Activated CD4-positive, alpha-beta memory T cell treated with anti-CD3 and anti-CD28 coated beads, Interleukin-2, amount 10 ng/mL, durations not matched to agents 7 days and 5 days (primary cell): ENCODE data around the gene NUTM2E. TPM values are rescaled to one million over a fixed set of nuclear protein-coding genes. Genes with fewer than 3 reads are reported as not detected.
A peak's percentile ranks its signal among the peaks of the same experiment; 100 is the strongest.
"Not testable (repeated sequence)": the region's sequence is repeated elsewhere in the genome, so short reads cannot be mapped to it uniquely, and the experiment has no call there.

Experiments
- CTCF ChIA-PET: fragments of 350-600 bp; sonication (Branson Sonifier 250); formaldehyde crosslinking; loops from one replicate; lab custom pipeline; 2021; ENCODE audit warnings: antibody characterized with exemption, inconsistent platforms; lab: Charles Lee
- POLR2A ChIA-PET: fragments of 350-600 bp; sonication (Branson Sonifier 250); formaldehyde crosslinking; loops from one replicate; lab custom pipeline; 2021; ENCODE audit warnings: antibody characterized with exemption; lab: Charles Lee
- DNase-seq: peaks from one replicate; pipeline ENCODE4 v3.0.0-alpha.2; 2020
- H3K27ac Mint-ChIP-seq: one replicate; pipeline ENCODE4 v1.8.0; 2021; ENCODE audit warnings: mild to moderate bottlenecking, mixed read lengths
- H3K27me3 Mint-ChIP-seq: one replicate; pipeline ENCODE4 v1.8.0; 2021; ENCODE audit warnings: mixed read lengths
- H3K36me3 Mint-ChIP-seq: one replicate; pipeline ENCODE4 v1.8.0; 2021; ENCODE audit warnings: low read depth, mixed read lengths
- H3K4me1 Mint-ChIP-seq: one replicate; pipeline ENCODE4 v1.8.0; 2021; ENCODE audit warnings: mixed read lengths
- H3K4me3 Mint-ChIP-seq: one replicate; pipeline ENCODE4 v1.8.0; 2021; ENCODE audit warnings: mild to moderate bottlenecking, mixed read lengths
- H3K9me3 Mint-ChIP-seq: one replicate; pipeline ENCODE4 v1.8.0; 2021; ENCODE audit warnings: mixed read lengths
- total RNA-seq, 2 experiments: library from RNA; stranded (reverse); gene quantifications; one replicate each; pipeline ENCODE4 v1.2.3, GENCODE V29; 2021

NUTM2E gene
- total RNA-seq, 2 experiments from 2014 or later, result 0.18 TPM

DNA sequence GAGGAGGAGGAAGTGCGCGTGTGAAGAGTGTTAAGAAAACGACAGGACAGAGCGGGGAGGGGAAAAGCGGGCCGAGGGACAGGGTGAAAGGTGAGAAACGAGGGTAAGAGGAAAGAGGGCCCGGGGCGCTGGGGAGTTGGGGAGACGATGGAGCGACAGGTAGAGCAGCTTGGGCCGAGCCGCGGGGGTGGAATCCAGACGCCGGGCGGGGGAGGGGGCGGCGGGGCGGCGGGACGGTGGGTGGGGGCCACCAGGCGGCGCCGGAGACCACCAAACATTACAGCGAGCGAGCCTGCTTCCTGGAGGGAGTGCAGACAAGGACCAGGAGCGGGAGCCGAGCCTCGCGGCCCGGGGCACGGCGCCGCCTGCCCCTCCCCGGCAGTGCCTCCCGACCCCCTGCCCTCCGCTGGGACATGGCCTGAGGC lies 940 bp upstream of the NUTM2E start:
- DNase-seq, POLR2A ChIA-PET, H3K27me3 Mint-ChIP-seq, CTCF ChIA-PET, H3K9me3 Mint-ChIP-seq, H3K36me3 Mint-ChIP-seq: not testable (repeated sequence)
- H3K27ac Mint-ChIP-seq, result peak overlapping the region; percentile 66
- H3K4me3 Mint-ChIP-seq, result peak overlapping the region; percentile 92
- H3K4me1 Mint-ChIP-seq, result peaks cover 30% of the 10 kb centered on the region

DNA sequence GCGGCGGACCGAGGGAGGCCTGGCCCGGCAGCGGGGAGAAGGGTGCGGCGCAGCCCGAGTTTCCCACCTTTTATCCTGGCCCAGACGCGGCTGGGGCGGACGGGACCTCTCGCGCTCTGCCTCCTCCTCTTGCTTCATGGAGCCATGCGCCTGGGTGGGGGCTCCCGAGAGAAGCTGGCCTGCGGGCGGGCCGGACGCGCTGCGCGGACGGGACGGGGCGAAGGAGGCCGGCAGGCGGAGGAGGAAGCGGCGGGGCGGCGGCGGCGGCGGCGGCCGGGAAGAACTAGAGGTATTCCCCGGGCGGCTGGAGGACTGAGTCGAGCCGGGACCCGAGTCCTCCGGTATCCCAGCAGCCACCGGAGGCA lies 426 bp upstream of the NUTM2E start:
- DNase-seq, H3K9me3 Mint-ChIP-seq, CTCF ChIA-PET, POLR2A ChIA-PET, H3K27me3 Mint-ChIP-seq, H3K36me3 Mint-ChIP-seq: not testable (repeated sequence)
- H3K4me1 Mint-ChIP-seq, result peaks cover 30% of the 10 kb centered on the region
- H3K27ac Mint-ChIP-seq, result peak overlapping the region; percentile 84
- peak overlapping the region; percentile 78 for H3K4me3 Mint-ChIP-seq

DNA sequence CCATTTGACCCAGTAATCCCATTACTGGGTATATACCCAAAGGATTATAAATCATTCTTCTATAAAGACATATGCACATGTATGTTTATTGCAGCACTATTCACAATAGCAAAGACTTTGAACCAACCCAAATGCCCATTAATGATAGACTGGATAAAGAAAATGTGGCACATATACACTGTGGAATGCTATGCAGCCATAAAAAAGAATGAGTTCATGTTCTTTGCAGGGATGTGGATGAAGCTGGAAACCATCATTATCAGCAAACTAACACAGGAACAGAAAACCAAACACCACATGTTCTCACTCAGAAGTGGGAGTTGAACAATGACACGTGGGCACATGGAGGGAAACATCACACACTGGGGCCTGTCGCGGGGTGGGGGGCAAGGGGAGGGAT lies 7.3 kb downstream of the NUTM2E start:
- CTCF ChIA-PET, H3K27me3 Mint-ChIP-seq, H3K27ac Mint-ChIP-seq, H3K4me1 Mint-ChIP-seq, H3K9me3 Mint-ChIP-seq, H3K4me3 Mint-ChIP-seq, H3K36me3 Mint-ChIP-seq, POLR2A ChIA-PET, DNase-seq: not testable (repeated sequence)

DNA sequence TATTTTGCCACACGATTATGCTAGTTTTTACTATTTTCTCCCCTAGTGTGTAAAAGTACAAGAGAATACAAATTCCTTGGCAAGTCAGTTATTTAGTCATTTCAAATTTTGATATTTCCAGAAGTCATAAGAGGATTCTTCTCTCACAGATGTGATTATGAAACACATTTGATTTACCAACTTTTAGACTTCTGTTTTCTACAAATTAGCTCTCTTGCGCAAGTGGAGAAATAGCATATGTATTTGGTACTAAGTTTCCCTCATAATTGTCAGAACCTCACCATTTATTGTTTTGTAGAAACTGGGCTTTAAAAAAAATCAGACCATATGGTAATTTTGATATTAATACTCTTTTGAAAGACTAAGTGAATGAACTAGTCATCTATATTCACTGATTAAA lies 9.4 kb downstream of the NUTM2E start:
- POLR2A ChIA-PET, DNase-seq, H3K27ac Mint-ChIP-seq, CTCF ChIA-PET, H3K36me3 Mint-ChIP-seq, H3K4me3 Mint-ChIP-seq, H3K9me3 Mint-ChIP-seq, H3K27me3 Mint-ChIP-seq, H3K4me1 Mint-ChIP-seq: not testable (repeated sequence)

DNA sequence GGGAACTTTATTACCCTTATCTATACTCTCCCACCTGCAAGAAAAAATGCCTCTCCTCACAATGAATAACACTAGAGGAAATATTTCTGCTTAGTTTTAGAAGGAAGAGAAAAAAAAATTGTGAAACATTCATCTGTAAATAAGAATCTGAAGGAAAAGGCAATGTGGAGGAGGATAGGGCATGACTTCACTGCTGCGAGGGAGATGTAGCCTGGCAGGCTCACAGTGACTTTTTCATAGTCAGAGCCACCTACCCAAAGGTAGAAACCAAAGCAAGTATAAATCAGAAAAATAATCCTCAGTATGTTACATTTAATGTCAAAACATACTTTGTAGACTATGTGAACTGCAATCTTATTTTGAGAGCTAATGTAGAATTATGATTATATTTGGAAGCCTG lies 10.4 kb downstream of the NUTM2E start:
- POLR2A ChIA-PET, H3K36me3 Mint-ChIP-seq, H3K9me3 Mint-ChIP-seq, CTCF ChIA-PET, H3K27ac Mint-ChIP-seq, H3K4me3 Mint-ChIP-seq, DNase-seq, H3K27me3 Mint-ChIP-seq, H3K4me1 Mint-ChIP-seq: not testable (repeated sequence)

DNA sequence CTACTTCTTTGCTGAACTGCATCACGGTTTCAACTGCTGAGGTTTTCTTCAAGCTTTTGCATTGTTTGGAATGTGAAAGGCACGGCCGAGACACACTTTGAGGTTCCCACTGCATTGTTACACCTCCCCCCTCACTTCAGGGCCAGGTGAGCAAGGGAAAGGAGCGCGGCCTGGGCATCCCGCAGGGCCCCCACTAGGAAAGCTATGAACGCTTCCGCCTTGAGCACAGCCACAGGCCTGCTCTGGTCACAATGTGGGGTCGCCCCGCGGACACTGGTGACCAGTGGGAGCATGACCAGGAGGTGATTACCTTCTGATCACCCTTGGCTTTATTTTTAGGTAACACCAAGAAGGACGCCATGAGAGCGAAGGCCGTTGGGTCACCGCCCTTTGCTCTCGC lies 11.9 kb downstream of the NUTM2E start:
- POLR2A ChIA-PET, H3K36me3 Mint-ChIP-seq, H3K4me3 Mint-ChIP-seq, H3K27me3 Mint-ChIP-seq, H3K4me1 Mint-ChIP-seq, H3K9me3 Mint-ChIP-seq, H3K27ac Mint-ChIP-seq, CTCF ChIA-PET, DNase-seq: not testable (repeated sequence)

DNA sequence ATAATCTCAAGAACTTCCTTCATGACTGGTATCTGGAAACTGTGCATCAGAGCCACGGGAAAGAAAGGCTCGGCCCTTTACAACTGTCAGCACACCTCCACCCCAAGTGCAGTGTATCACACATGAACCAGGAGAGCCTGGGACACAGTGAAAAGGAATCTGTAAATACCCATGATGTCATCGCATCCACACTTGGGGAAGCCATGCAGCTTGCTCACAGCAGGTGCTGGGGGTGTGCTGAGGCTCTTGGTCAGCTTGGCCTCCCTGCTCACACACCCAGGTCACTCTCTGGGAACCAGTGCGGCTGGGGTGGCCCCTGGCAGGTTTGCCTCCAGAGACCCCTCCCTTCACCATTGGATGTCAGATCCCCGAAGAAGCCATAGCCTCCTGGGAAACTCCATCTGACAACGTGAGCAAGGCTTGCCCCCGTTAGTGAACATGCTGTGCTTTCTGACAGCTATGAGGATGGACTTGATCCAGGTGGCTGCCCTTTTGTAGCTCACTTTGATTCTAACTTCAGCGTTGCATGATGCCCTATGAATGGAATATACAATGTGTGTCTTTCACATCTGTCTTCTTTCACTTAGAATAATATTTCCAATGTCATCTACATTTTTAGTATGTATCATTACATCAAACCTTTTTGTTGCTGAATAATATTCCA lies 26.8 kb downstream of the NUTM2E start:
- H3K27me3 Mint-ChIP-seq, H3K4me3 Mint-ChIP-seq, H3K4me1 Mint-ChIP-seq, H3K9me3 Mint-ChIP-seq, POLR2A ChIA-PET, DNase-seq, CTCF ChIA-PET, H3K27ac Mint-ChIP-seq, H3K36me3 Mint-ChIP-seq: not testable (repeated sequence)

DNA sequence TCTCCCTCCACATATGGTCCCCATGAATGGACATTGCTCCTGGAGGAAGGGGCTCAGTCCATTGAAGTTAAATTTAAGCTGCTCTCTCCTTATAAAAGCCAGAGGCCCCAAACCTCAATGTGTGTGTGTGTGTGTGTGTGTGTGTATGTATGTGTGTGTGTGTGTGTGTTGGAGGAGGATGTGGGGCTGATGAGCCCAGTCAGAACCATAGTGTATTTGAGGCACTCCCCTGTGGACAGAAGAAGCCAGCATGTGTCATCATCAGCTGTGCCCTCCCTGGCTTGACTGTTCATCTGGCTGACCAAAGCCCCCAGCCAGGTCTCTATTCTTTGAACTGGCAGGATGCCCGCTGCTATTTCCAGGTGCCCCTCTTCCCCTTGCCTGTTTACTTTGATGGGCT lies 35.7 kb downstream of the NUTM2E start:
- H3K4me1 Mint-ChIP-seq, H3K27me3 Mint-ChIP-seq, H3K27ac Mint-ChIP-seq, H3K9me3 Mint-ChIP-seq, DNase-seq, POLR2A ChIA-PET, H3K4me3 Mint-ChIP-seq, CTCF ChIA-PET, H3K36me3 Mint-ChIP-seq: not testable (repeated sequence)

DNA sequence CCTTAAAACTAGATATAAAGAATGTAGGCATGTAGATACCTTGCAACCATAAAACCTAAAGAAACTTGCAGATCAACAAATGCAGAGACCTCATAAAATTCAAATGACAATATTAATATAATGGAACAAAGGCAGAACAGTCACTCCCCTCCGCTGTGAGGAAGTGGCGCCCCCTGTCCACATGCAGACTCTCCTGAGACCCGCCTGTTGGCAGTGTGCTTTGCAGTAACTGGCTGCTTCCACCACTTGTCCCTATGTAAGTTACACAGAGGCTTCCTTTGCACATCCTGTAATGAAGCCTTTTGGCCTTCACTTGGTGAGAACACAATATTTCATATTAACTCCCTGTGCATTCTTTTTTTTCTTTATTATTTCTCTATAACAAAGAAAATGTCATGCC lies 36.3 kb downstream of the NUTM2E start:
- H3K36me3 Mint-ChIP-seq, DNase-seq, POLR2A ChIA-PET, H3K4me3 Mint-ChIP-seq, H3K9me3 Mint-ChIP-seq, H3K27me3 Mint-ChIP-seq, CTCF ChIA-PET, H3K27ac Mint-ChIP-seq, H3K4me1 Mint-ChIP-seq: not testable (repeated sequence)

DNA sequence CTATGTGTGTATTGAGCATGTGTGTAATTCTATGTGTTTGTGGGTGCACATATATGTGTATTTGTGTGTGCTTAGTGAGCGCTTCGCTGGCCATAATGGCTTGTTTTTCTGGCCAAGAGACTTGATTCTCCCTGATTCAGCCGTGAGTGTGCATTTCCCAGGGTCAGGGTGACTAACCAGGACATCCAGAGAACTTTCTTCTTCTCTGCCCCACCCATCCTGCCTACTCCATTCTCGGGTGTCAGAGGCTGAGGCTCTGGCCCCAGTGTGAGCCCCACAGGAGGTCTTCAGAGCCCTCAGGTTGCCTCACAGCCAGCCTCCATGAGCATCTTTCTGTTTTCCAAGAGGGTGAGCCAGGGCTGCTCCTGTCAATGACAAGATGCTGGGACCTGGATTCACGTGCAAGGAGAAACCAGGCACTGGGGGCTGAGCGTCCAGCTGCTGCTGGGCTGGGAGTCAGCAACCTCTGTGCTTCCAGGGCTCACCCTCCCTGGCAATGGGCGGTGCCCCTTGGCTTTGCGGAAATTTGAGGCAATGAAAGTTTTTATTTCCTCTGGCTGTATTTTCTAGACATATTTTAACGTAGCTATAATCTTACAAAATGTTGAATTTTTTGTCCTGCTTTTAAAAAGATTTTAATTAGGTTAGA lies 40.5 kb downstream of the NUTM2E start:
- H3K27me3 Mint-ChIP-seq, H3K9me3 Mint-ChIP-seq, H3K36me3 Mint-ChIP-seq, H3K4me3 Mint-ChIP-seq, POLR2A ChIA-PET, CTCF ChIA-PET, H3K27ac Mint-ChIP-seq, H3K4me1 Mint-ChIP-seq, DNase-seq: not testable (repeated sequence)

DNA sequence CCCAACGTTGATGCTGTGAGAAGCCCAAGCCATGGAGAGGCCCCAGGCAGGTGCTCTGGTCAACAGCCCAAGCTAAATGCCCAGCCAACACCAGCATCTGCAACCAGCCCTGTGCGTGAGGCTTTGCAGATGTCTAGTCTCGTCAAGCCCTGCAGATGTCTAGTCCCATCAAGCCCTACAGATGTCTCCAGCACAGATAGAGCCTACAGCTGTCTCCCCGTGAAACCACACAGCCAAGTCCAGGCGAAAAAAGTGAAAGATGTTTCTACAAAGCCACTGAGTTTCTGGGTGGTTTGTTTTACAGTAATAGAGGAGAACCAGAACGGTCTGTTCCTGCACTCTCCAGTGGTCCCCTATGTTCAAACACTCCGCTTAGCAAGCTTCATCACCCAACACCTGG lies 41.5 kb downstream of the NUTM2E start:
- H3K27ac Mint-ChIP-seq, H3K4me1 Mint-ChIP-seq, CTCF ChIA-PET, H3K4me3 Mint-ChIP-seq, DNase-seq, H3K27me3 Mint-ChIP-seq, H3K9me3 Mint-ChIP-seq, POLR2A ChIA-PET, H3K36me3 Mint-ChIP-seq: not testable (repeated sequence)

DNA sequence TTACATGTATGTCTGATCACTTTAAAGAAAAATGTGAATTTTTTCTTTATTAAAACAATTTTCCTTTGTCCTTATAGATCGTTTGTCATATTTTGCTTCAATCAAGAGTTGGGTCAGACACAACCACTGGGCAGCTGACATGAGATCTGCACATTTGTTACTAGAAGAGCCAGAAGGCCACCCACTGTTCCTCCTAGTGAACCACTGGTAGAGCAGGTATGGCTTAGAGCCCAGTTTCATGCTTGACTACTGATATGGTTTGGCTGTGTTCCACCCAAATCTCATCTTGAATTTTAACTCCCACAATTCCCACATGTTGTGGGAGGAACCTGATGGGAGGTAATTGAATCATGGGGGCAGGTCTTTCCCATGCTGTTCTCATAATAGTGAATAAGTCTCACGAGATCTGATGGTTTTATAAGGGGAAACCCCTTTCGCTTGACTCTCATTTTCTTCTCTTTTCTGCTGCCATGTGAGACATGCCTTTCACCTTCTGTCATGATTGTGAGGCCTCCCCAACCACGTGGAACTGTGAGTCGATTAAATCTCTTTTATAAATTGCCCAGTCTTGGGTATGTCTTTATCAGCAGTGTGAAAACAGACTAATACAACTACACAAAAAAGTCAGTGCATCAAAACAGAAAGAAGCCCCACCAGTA lies 43.0 kb downstream of the NUTM2E start:
- H3K9me3 Mint-ChIP-seq, POLR2A ChIA-PET, DNase-seq, H3K27me3 Mint-ChIP-seq, H3K4me3 Mint-ChIP-seq, H3K27ac Mint-ChIP-seq, H3K36me3 Mint-ChIP-seq, H3K4me1 Mint-ChIP-seq, CTCF ChIA-PET: not testable (repeated sequence)

DNA sequence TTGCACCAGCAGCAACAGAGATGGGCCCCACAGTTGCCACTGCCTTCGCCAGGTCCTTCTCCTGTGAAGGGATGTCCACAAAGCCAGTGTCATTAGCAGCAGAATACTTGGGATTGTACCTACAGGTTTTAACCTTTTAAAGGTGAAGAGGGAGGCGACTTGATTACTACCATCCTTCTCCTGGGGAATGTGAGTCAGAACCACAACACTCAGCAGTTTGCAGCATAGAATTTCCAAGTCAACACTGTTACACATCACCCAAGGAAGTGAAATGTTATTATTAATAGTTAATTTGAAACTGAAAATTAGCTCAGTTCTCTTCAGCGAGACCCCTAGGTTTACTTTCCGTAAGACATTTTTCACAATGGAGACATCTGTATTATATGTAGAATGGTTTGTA lies 45.2 kb downstream of the NUTM2E start:
- H3K4me1 Mint-ChIP-seq, H3K36me3 Mint-ChIP-seq, H3K4me3 Mint-ChIP-seq, DNase-seq, H3K27ac Mint-ChIP-seq, CTCF ChIA-PET, H3K9me3 Mint-ChIP-seq, H3K27me3 Mint-ChIP-seq, POLR2A ChIA-PET: not testable (repeated sequence)
